Esophagus muscularis mucosa (tissue), 4 donors: ENCODE measurements around the gene SETD9.

Source experiments
- CTCF ChIP-seq, 3 experiments: fragments of 200-600 bp in 2 of 3; fragments of 450-650 bp in 1 of 3; sonication (generic) in 2 of 3; IDR thresholded peaks; one replicate each; pipeline ENCODE4 v1.5.1; 2017 to 2019; ENCODE audit warnings: antibody characterized with exemption in 3 of 3, mild to moderate bottlenecking in 2 of 3, moderate library complexity in 1 of 3
- EP300 ChIP-seq: sonication (generic); formaldehyde crosslinking; IDR thresholded peaks from one replicate; pipeline ENCODE4 v1.6.1; 2017; ENCODE audit warnings: antibody characterized with exemption
- POLR2AphosphoS5 ChIP-seq, 2 donors: sonication (generic); formaldehyde crosslinking; IDR thresholded peaks; one replicate each; pipeline ENCODE4 v1.6.1; 2017; ENCODE audit warnings: antibody characterized with exemption in 2 of 2

DNA sequence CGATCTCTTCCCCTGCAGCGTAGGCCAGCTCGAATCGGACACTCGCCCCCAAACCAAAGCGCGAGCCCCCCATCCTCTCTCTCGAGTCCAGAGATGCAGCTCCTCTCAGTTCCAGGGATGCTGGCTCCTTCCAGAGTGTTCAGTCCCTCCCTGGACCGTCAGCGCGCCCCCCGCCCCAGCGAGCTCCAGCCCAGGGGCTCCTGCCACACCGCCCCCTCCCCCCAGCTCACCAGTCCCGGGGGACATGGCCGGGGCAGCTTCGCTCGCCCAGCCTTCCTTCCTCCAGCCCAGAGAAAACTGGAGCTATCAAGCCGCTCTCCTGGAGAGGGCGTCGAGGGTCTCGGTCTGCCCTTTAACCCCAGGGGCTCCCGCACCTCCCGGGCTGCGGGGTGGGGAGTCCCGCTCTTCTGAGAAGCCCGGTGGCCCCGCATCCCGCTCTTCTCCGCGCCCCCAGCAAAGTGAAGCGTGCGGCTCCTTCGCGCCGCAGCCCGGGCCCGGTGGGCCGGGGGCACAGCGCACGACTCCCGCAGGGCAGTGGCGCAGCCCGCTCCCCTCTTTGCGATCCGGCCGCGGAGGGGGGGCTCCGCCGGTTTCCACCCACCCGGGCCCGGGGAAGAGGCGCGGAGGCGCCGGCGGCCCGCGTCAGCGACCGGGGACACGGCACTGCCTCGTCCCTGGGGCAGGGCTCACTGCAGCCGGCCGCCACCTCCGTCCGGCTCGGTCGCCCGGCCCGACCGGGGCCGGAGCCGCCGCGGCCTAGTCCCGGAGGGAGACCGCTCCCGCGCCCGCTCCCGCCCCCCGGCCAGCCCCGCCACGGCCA, 41.9 kb downstream of the SETD9 start:
- TF ChIP-seq CTCF (IDR thresholded peaks at IDR 0.05) (no peak), POLR2AphosphoS5 (IDR thresholded peaks at IDR 0.05) (no peak), EP300 (no peak)
